HCT116 (cell line): ENCODE results near the gene TRH. TPM values are rescaled to one million over a fixed set of nuclear protein-coding genes. Genes with fewer than 3 reads are reported as not detected.

ENCODE experiments used
- ATAC-seq: fragments of 200-7000 bp; cut with Tn5 transposase; 2 replicates; pipeline ENCODE4 v1.9.1; 2020; ENCODE audit warnings: mild to moderate bottlenecking, moderate library complexity
- BruUV-seq: library from RNA; stranded (reverse); fragments of 400-500 nt; replicated peaks from 2 replicates; lab custom pipeline; 2021; lab: Mats Ljungman, UMichigan
- CTCF ChIA-PET: fragments of 300-600 bp; sonication (Branson Sonifier 250); formaldehyde crosslinking; loops from one replicate; lab custom pipeline; 2021; ENCODE audit warnings: antibody characterized with exemption; lab: Charles Lee
- POLR2A ChIA-PET: fragments of 300-600, 350-600 bp; sonication (Branson Sonifier 250); formaldehyde crosslinking; loops from one replicate; lab custom pipeline; 2021; ENCODE audit warnings: antibody characterized with exemption; lab: Charles Lee
- RAD21 ChIA-PET, 2 experiments: fragments of 300-600 bp; sonication (Branson Sonifier 250); formaldehyde crosslinking; loops; one replicate each; lab custom pipeline; 2023; ENCODE audit warnings: low total read pairs in 2 of 2; ENCODE audit not compliant: uncharacterized antibody in 2 of 2, unreplicated experiment in 2 of 2, low non-redundant PET in 1 of 2; lab: Charles Lee
- DNase-seq: peaks from one replicate; pipeline ENCODE4 v3.0.0-alpha.2; 2010; ENCODE audit warnings: low read depth, low spot score
- H2AFZ ChIP-seq: fragments of 200-600 bp; shearing (Covaris generic), sonication (generic); 2 replicates; pipeline ENCODE4 v1.6.1; 2017; ENCODE audit warnings: low read depth, mixed run types, mixed read lengths, antibody characterized with exemption, low read length; ENCODE audit not compliant: poor library complexity, severe bottlenecking
- H3K27ac ChIP-seq: 2 replicates; pipeline ENCODE4 v1.5.1; 2012; ENCODE audit warnings: low read depth, low read length
- H3K27me3 ChIP-seq: fragments of 200-600 bp; sonication (generic); 2 replicates; pipeline ENCODE4 v1.6.1; 2016; ENCODE audit warnings: mixed run types, low read length, mixed read lengths; ENCODE audit not compliant: insufficient read depth
- H3K36me3 ChIP-seq, 2 experiments: fragments of 200-500 bp in 1 of 2; fragments of 200-600 bp in 1 of 2; sonication (Bioruptor generic) in 1 of 2; sonication (generic) in 1 of 2; 2 replicates each; pipeline versions ENCODE4 v1.5.1 to v1.6.1; 2014 to 2016; ENCODE audit warnings: low read length in 2 of 2, inconsistent platforms in 1 of 2, mixed read lengths in 1 of 2, mixed run types in 1 of 2; ENCODE audit not compliant: insufficient read depth in 2 of 2, control insufficient read depth in 1 of 2
- H3K4me1 ChIP-seq, 2 experiments: fragments of 200-600 bp in 1 of 2; sonication (generic) in 1 of 2; 2 replicates each; pipeline versions ENCODE4 v1.5.1 to v1.6.1; 2012 to 2017; ENCODE audit warnings: low read length in 2 of 2, inconsistent platforms in 1 of 2, mild to moderate bottlenecking in 1 of 2, mixed read lengths in 1 of 2, mixed run types in 1 of 2, moderate library complexity in 1 of 2; ENCODE audit not compliant: insufficient read depth in 2 of 2, control insufficient read depth in 1 of 2
- H3K4me2 ChIP-seq: fragments of 200-600 bp; sonication (generic); 2 replicates; pipeline ENCODE4 v1.6.1; 2017; ENCODE audit warnings: mixed run types, low read length, mixed read lengths
- H3K4me3 ChIP-seq, 2 experiments: fragments of 200-600 bp in 1 of 2; sonication (generic) in 1 of 2; replicated peaks in 1 of 2; 2 replicates each; pipeline ENCODE4 v1.5.1; 2011 to 2016; ENCODE audit warnings: low read length in 2 of 2, control low read depth in 1 of 2, low read depth in 1 of 2, mild to moderate bottlenecking in 1 of 2, mixed read lengths in 1 of 2, mixed run types in 1 of 2
- H3K79me2 ChIP-seq: fragments of 200-600 bp; sonication (generic); 2 replicates; pipeline ENCODE4 v1.6.1; 2017; ENCODE audit warnings: mild to moderate bottlenecking, mixed run types, low read length, moderate library complexity, mixed read lengths; ENCODE audit not compliant: insufficient read depth
- H3K9ac ChIP-seq: fragments of 200-600 bp; sonication (generic); 2 replicates; pipeline ENCODE4 v1.6.1; 2016; ENCODE audit warnings: low read length, mixed read lengths
- H3K9me2 ChIP-seq: fragments of 200-600 bp; sonication (generic), shearing (Covaris generic); 2 replicates; pipeline ENCODE4 v1.6.1; 2017; ENCODE audit warnings: mixed run types, mild to moderate bottlenecking, moderate library complexity; ENCODE audit not compliant: insufficient read depth
- H3K9me3 ChIP-seq, 2 experiments: fragments of 200-500 bp in 1 of 2; fragments of 200-600 bp in 1 of 2; sonication (Bioruptor generic) in 1 of 2; sonication (generic) in 1 of 2; 2 replicates each; pipeline ENCODE4 v1.6.1; 2014 to 2017; ENCODE audit warnings: low read length in 2 of 2, mixed read lengths in 2 of 2, inconsistent platforms in 1 of 2, low read depth in 1 of 2, mild to moderate bottlenecking in 1 of 2, mixed run types in 1 of 2, moderate library complexity in 1 of 2; ENCODE audit not compliant: control insufficient read depth in 1 of 2, insufficient read depth in 1 of 2
- H4K20me1 ChIP-seq: fragments of 200-600 bp; sonication (generic), shearing (Covaris generic); 2 replicates; pipeline ENCODE4 v1.6.1; 2017; ENCODE audit warnings: mixed run types, mild to moderate bottlenecking, moderate library complexity; ENCODE audit not compliant: insufficient read depth
- EGR1 ChIP-seq: IDR thresholded peaks from 2 replicates; pipeline ENCODE4 v1.6.1; 2012; ENCODE audit warnings: low read depth
- ELF1 ChIP-seq: IDR thresholded peaks from 2 replicates; pipeline ENCODE4 v1.6.1; 2012; ENCODE audit warnings: low read depth, borderline replicate concordance
- EZH2 ChIP-seq: fragments of 200-600 bp; sonication (generic); IDR thresholded peaks from 2 replicates; pipeline ENCODE4 v1.6.1; 2017; ENCODE audit warnings: antibody characterized with exemption, mixed run types
- MAX ChIP-seq: IDR thresholded peaks from 2 replicates; pipeline ENCODE4 v1.6.1; 2012
- POLR2A ChIP-seq: IDR thresholded peaks from 2 replicates; pipeline ENCODE4 v1.7.0; 2011; ENCODE audit warnings: borderline replicate concordance; ENCODE audit not compliant: insufficient read depth, insufficient read length; ENCODE audit errors: extremely low read depth
- SIN3A ChIP-seq: IDR thresholded peaks from 2 replicates; pipeline ENCODE4 v1.6.1; 2012; ENCODE audit warnings: low read depth
- SP1 ChIP-seq: IDR thresholded peaks from 2 replicates; pipeline ENCODE4 v1.6.1; 2012; ENCODE audit warnings: low read depth
- TCF7L2 ChIP-seq: IDR thresholded peaks from 2 replicates; pipeline ENCODE4 v1.7.0; 2011; ENCODE audit warnings: borderline replicate concordance, inconsistent platforms; ENCODE audit not compliant: insufficient read depth, insufficient read length; ENCODE audit errors: extremely low read depth
- ZNF274 ChIP-seq: fragments of 200-500 bp; sonication (Bioruptor generic); IDR thresholded peaks from 2 replicates; pipeline ENCODE4 v1.6.1; 2014; ENCODE audit warnings: mild to moderate bottlenecking, low read depth, low read length, inconsistent platforms
- intact Hi-C: fragments of 100-400 bp; cut with micrococcal nuclease; formaldehyde crosslinking; loops from 2 replicates; pipeline ENCODE4 v1.10.0; 2022
- total RNA-seq: library from RNA; stranded (reverse); gene quantifications from one replicate; pipeline ENCODE4 v1.2.1, GENCODE V29; 2021; ENCODE audit not compliant: unreplicated experiment

The TRH gene
- total RNA-seq, 1 experiment from 2014 or later, result not detected

- Histone ChIP-seq H3K27me3 (no peaks in the 10 kb centered on the region; the same call in 1 of the 2 replicates), H3K9me2 (no peaks in the 10 kb centered on the region), H3K4me3 (no peak overlapping the region), H2AFZ (no peak overlapping the region), H3K4me1 (no peaks in the 10 kb centered on the region), H3K4me2 (no peak overlapping the region), H3K79me2 (no peaks in the 10 kb centered on the region), H3K36me3 (no peaks in the 10 kb centered on the region), H3K27ac (no peak overlapping the region), H3K9ac (no peak overlapping the region), H3K9me3 (no peaks in the 10 kb centered on the region), H4K20me1 (no peaks in the 10 kb centered on the region)
- DNase-seq, result no peak
- ChIA-PET CTCF (no interaction called here), RAD21 (no interaction called here), POLR2A (no interaction called here)
- intact Hi-C loops, result no loop called here
- BruUV-seq, result no TSS peak
- ATAC-seq, result no peak
- TF ChIP-seq SIN3A, result no peak
- TF ChIP-seq SP1, result no peak
- TF ChIP-seq ZNF274, result no peak
- no peak for TF ChIP-seq TCF7L2
- no peak for TF ChIP-seq POLR2A
- TF ChIP-seq EGR1, result no peak
- no peak for TF ChIP-seq MAX
These were observed 20.0 kb upstream of the TRH start for GRCh38 chr3:129954514-129954913.

- ChIA-PET CTCF (no interaction called here), POLR2A (no interaction called here), RAD21 (no interaction called here)
- H3K79me2 ChIP-seq, result no peaks in the 10 kb centered on the region
- no peak overlapping the region for H3K9ac ChIP-seq
- H3K9me2 ChIP-seq, result no peaks in the 10 kb centered on the region
- H3K9me3 ChIP-seq, result no peaks in the 10 kb centered on the region
- no peaks in the 10 kb centered on the region for H3K4me1 ChIP-seq
- intact Hi-C loops, result no loop called here
- no peak overlapping the region for H3K4me3 ChIP-seq
- H4K20me1 ChIP-seq, result no peaks in the 10 kb centered on the region
- no peaks in the 10 kb centered on the region; the same call in 1 of the 2 replicates for H3K27me3 ChIP-seq
- H2AFZ ChIP-seq, result no peak overlapping the region
- H3K36me3 ChIP-seq, result no peaks in the 10 kb centered on the region
- no TSS peak for BruUV-seq
- TF ChIP-seq EZH2 (no peak), EGR1 (no peak), ELF1 (no peak)
- no peak overlapping the region for H3K4me2 ChIP-seq
- DNase-seq (no peak), ATAC-seq (no peak)
- no peak overlapping the region for H3K27ac ChIP-seq
These were observed 17.6 kb upstream of the TRH start for GRCh38 chr3:129956936-129957335.
